Testis (tissue), 2 donors: ENCODE results near the gene GORASP1.

Source experiments
- POLR2A ChIP-seq: fragments of 450-650 bp; IDR thresholded peaks from one replicate; pipeline ENCODE4 v1.6.1; 2017; ENCODE audit warnings: antibody characterized with exemption, mild to moderate bottlenecking, moderate library complexity
- TF ChIP-seq, protein P1 (sequence below), 3 experiments: fragments of 450-650 bp in 2 of 3; fragments of 200-600 bp in 1 of 3; sonication (generic) in 1 of 3; IDR thresholded peaks; one replicate each; pipeline ENCODE4 v1.5.1; 2016 to 2019; ENCODE audit warnings: antibody characterized with exemption in 3 of 3, mild to moderate bottlenecking in 2 of 3, moderate library complexity in 1 of 3

- TF ChIP-seq, protein P1, sequence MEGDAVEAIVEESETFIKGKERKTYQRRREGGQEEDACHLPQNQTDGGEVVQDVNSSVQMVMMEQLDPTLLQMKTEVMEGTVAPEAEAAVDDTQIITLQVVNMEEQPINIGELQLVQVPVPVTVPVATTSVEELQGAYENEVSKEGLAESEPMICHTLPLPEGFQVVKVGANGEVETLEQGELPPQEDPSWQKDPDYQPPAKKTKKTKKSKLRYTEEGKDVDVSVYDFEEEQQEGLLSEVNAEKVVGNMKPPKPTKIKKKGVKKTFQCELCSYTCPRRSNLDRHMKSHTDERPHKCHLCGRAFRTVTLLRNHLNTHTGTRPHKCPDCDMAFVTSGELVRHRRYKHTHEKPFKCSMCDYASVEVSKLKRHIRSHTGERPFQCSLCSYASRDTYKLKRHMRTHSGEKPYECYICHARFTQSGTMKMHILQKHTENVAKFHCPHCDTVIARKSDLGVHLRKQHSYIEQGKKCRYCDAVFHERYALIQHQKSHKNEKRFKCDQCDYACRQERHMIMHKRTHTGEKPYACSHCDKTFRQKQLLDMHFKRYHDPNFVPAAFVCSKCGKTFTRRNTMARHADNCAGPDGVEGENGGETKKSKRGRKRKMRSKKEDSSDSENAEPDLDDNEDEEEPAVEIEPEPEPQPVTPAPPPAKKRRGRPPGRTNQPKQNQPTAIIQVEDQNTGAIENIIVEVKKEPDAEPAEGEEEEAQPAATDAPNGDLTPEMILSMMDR (IDR thresholded peaks at IDR 0.05) = no peak
- TF ChIP-seq POLR2A = no peak
These were observed 8.9 kb downstream of the GORASP1 start for GRCh38 chr3:39098473-39099000.
